ENCODE data around the gene C13orf42.
"Not testable (repeated sequence)": the region's sequence is repeated elsewhere in the genome, so short reads cannot be mapped to it uniquely, and the experiment has no call there.

C13orf42 gene

DNA sequence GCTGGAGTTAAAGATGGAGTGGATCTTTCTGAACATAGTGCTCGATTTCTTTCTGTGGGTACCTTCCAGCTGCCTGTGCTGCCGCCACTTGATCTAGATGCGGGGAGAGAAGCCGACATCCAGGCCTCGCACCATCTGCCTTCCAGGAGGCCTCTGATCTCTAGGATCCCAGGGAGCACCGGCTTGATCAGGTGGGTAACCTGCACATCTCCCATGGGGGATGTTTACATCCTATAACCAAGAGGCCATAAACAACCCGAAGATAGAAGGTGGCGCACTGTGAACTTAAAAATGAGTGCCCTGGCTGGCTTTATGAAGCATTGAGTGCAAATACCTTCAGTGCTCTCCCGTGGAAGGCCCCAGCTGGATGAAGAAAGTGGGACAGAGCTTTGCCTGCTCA lies at the start of gene C13orf42:
TSS of gene C13orf42 (minus strand) at position 101 of the 400 bp plus-strand sequence. CDS start at position 36, 65 bp downstream.
- no peak for DNase-seq

GRCh38 chr13:51158880-51159518 lies 47.9 kb upstream of the C13orf42 start:
- DNase-seq = no peak

- DNase-seq = no peak
These were observed 47.3 kb upstream of the C13orf42 start for GRCh38 chr13:51158365-51158764.

GRCh38 chr13:51156648-51157047 lies 45.6 kb upstream of the C13orf42 start:
- DNase-seq = no peak

DNA sequence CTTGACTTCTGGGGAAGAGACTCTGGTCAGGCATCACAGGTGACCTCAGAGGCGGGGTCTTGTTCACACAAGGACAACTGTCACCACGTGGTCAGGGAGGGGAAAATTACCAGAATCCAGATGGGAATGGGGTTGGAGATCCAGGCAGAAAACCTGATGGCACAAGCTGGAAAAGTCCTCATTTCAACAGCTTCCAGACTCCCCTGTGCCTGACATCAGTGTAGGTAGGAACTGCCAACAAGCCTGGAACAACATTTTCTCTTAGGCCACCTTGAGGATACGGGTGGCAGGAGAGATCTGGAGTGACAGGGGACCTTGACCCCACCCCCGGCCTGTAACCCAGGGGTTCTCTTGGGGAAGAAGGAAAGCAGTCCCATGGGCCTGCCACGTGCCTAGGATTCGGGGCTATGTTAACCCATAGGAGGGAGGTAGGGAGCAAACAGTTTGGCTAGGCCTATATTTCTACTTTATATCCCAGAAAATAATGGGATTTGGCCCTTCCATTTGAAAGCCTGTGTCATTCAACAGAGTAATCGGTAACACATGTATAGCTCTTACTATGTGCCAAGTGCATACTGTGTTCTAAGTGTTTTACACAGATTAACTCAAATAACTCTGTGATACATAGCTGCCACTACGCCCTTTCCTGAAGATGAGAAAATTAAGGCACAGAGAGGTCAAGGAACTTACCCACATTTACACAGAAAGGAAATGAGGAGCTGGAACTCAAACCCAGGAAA lies 44.9 kb upstream of the C13orf42 start:
- DNase-seq = no peak

GRCh38 chr13:51155161-51155560 lies 44.1 kb upstream of the C13orf42 start:
- no peak for DNase-seq

DNA sequence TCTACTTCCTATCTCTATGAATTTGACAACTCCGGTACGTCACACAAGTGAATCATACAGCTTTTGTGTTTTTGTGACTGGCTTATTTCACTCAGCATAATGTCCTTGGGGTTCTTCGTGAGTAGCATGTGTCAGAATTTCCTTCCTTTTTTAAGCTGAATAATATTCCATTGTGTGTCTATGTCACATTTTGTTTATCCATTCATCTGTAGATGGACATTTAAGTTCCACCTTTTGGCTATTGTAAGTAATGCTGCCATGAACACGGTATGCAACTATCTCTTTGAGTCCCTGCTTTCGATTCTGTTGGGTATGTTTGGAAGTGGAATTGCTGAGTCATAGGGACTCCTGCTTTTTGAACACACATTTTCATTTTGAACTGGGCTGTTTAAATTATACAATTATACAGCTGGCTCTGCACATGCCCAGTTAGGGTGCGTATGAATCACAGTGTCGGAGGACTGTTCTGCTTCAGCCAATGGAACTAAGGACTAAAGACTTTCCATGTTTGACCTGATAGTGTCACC lies 43.0 kb upstream of the C13orf42 start:
- no peak for DNase-seq

DNA sequence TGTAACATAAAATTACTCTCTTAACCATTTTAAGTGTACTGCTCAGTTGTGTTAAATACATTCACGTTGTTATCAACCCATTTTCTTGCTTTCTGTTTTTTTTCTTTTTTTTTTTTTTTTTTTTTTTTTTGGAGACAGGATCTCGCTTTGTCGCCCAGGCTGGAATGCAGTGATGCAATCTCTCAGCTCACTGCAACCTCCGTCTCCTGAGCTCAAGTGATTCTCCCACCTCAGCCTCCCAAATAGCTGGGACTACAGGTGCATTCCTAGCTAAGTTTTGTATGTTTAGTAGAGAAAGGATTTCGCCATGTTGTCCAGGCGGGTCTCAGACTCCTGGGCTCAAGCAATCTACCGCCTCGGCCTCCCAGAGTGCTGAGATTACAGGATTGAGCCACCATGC lies 42.5 kb upstream of the C13orf42 start:
- no peak for DNase-seq

DNA sequence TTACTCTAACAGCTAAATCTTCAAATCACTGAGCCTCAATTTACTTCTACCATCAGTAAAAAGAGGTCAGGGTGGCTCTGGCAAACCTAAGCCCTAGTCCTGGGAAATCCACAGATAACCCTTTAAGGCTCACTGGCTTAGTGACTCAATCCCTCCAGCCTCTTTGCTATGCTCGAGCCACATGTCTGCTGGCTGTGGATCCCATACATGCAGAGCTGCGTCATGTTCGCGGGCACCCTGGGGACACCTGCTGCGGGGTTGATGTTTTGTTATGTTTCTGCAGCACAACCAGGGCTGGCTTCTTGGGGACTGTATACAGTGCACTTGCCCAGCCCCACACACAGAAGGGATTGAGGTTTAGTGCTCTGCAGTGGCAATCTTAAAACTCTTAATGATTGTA lies 41.6 kb upstream of the C13orf42 start:
- no peak for DNase-seq

DNA sequence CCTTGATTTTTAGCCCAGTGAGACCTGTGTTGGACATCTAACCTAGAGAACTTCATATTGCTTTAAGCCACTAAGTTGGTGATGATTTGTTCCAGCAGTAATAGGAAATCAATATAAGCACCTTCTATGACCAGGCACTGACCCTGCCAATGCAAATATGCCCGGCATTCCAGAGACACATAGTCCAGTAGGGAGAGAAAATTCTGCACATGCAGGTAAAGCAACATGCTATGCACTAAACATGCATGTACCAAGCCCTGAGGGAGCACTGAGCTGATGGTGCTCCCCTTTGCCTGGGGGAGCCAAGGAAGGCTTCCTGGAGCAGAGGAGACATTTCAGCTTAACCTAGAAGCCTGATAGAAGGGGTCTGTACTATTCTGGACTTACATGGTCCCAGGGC lies 40.4 kb upstream of the C13orf42 start:
- DNase-seq = no peak

GRCh38 chr13:51148952-51149573 lies 38.0 kb upstream of the C13orf42 start:
- DNase-seq = no peak

DNA sequence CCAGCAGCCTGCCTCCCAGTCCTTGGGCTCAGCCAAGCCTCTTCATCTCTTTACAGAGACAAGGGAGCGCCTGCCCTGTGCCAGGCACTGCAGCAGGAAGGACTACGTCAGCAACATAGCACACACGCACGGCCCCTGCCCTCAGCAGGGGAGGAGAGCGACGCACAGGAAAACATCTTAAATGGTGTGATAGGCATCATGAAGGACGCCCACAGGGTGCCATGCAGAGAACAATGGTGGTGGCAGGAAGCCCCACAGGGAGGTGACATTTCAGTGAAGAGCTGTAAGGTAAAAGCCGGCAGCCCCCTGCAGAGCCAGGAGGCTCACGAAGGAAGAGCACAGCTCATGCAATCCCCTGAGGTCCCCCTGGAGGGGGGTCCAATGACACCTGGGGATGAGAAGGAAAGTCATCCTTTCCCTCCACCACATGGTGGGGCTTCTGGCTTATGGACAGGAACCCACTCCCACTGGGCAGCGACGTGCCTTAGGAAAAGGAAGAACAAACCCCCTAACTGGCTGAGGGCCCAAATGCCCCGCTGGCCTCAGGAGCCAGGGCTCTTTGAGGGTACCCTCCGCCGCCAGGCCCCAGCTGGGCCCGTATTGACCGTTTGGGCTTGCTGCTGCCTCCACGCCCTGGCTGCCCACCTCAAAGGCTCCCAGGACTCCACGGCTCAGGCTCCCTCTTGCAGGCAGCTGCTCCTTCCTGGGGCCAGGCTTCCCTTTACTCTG lies 37.3 kb upstream of the C13orf42 start:
- DNase-seq = no peak

DNA sequence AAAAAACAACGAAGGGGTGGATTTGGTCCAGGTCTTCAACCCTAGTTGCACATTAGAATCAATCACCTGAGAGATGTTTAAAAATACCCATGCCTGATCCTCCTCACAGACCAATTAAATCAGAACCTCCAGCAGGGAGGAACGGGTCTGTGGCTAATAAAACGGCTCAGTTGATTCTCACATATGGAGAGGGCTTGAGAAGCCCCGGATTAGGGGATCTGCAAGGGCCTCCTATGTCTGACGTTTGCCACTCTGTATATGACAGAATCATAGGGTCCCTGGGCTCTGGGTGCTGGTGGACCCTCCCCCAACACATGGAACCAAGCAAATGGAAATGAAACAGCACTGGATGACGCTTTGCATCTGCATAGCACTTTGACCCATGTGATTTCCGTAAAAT lies 36.7 kb upstream of the C13orf42 start:
- no peak for DNase-seq

- no peak for DNase-seq
These were observed 35.6 kb upstream of the C13orf42 start for GRCh38 chr13:51146667-51147066.

- no peak for DNase-seq
These were observed 26.2 kb upstream of the C13orf42 start for GRCh38 chr13:51137250-51137649.

DNA sequence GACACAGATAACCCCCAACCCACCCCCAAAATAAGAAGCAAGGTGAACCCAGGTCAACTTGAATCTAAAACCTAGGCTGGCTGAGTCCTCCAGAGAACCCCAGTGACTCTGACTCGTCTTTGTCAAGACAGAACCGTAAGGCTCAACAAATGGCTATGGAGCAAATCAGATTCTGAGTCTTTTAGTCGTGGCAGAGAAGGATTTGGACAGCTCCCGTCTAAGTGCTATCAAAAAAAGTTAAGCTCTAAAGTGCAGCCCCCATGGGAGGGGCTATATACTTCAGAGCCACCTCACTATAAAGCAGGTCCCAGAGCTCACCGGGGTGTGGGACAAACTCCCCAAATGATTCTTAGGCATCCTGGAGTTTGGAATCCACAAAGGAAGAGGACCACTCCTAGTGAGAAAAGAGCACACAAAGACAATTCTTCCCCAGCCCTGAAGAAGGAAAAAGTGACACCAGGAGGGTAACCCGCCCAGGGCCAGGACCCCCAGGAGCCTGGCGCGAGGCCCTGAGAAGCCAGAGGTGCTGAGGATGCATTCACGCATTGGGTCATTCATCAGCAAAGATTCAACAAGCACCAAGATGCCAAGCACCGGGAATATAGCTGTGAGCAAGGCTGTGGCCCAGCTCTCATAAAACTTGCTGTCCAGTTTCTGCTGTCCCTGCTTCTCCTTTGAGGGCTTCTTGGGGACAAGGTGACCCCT lies 25.4 kb upstream of the C13orf42 start:
- DNase-seq = no peak

GRCh38 chr13:51134763-51135365 lies 23.8 kb upstream of the C13orf42 start:
- DNase-seq = no peak

- DNase-seq = no peak
These were observed 19.3 kb upstream of the C13orf42 start for GRCh38 chr13:51130348-51130747.

- DNase-seq = no peak
These were observed 14.6 kb upstream of the C13orf42 start for GRCh38 chr13:51125495-51126226.

- no peak for DNase-seq
These were observed 11.9 kb upstream of the C13orf42 start for GRCh38 chr13:51122868-51123566.

DNA sequence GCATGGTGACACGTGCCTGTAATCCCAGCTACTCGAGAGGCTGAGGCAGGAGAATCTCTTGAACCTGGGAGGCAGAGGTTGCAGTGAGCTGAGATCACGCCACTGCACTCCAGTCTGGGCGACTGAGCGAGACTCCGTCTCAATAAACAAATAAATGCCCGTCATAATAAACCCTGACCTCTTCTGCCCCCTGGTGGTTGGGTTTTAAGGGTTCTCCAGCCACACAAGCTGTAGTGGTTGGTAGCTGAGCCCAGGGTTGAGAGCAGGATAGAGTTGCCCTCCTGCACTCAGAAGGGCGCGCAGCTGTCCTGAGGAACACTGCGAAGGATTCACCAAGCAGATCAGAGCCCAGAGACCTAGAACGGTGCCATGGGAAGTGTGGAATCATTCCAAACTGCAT lies 9.8 kb upstream of the C13orf42 start:
- DNase-seq = not testable (repeated sequence)
